HepG2 (cell line): ENCODE results near the gene SLC8B1. TPM values are rescaled to one million over a fixed set of nuclear protein-coding genes. Genes with fewer than 3 reads are reported as not detected.

ENCODE experiments used
- ARID4A ChIP-seq: sonication (generic); formaldehyde crosslinking; IDR thresholded peaks from 2 replicates; pipeline ENCODE4 v1.5.0; 2020; ENCODE audit warnings: mild to moderate bottlenecking, missing genetic modification reagents, borderline replicate concordance
- CCDC6 ChIP-seq: sonication (generic); formaldehyde crosslinking; IDR thresholded peaks from 2 replicates; pipeline ENCODE4 v1.8.1; 2022; ENCODE audit warnings: mild to moderate bottlenecking, missing genetic modification reagents, moderate library complexity
- DRAP1 ChIP-seq: IDR thresholded peaks from 2 replicates; pipeline ENCODE4 v1.6.1; 2016; ENCODE audit warnings: missing genetic modification reagents, missing compliant biosample characterization
- GZF1 ChIP-seq: sonication (generic); formaldehyde crosslinking; IDR thresholded peaks from 2 replicates; pipeline ENCODE4 v1.5.1; 2020; ENCODE audit warnings: mild to moderate bottlenecking, missing genetic modification reagents
- HOXA9 ChIP-seq: sonication (generic); formaldehyde crosslinking; IDR thresholded peaks from 2 replicates; pipeline ENCODE4 v1.8.1; 2022; ENCODE audit warnings: missing genetic modification reagents, mild to moderate bottlenecking, moderate library complexity, borderline replicate concordance
- MAZ ChIP-seq, 2 experiments: sonication (generic) in 1 of 2; formaldehyde crosslinking in 1 of 2; IDR thresholded peaks; 2 replicates each; pipeline versions ENCODE4 v1.5.0 to v1.6.1; 2012 to 2020; ENCODE audit warnings: low read depth in 2 of 2, mild to moderate bottlenecking in 2 of 2, borderline replicate concordance in 1 of 2, improper control_type of control experiment in 1 of 2, low read length in 1 of 2, missing genetic modification reagents in 1 of 2, moderate library complexity in 1 of 2
- MYPOP ChIP-seq: sonication (generic); formaldehyde crosslinking; IDR thresholded peaks from 2 replicates; pipeline ENCODE4 v1.8.1; 2023; ENCODE audit warnings: mild to moderate bottlenecking, moderate library complexity, missing genetic modification reagents
- NFYB ChIP-seq: sonication (generic); formaldehyde crosslinking; IDR thresholded peaks from 2 replicates; pipeline ENCODE4 v1.4.0; 2020; ENCODE audit warnings: missing genetic modification reagents
- THAP11 ChIP-seq: IDR thresholded peaks from 2 replicates; pipeline ENCODE4 v1.6.1; 2016; ENCODE audit warnings: missing biosample characterization, missing genetic modification reagents
- ZBTB1 ChIP-seq: sonication (generic); formaldehyde crosslinking; IDR thresholded peaks from 2 replicates; pipeline ENCODE4 v1.4.0; 2020; ENCODE audit warnings: missing genetic modification reagents, borderline replicate concordance
- ZBTB25 ChIP-seq: IDR thresholded peaks from 2 replicates; pipeline ENCODE4 v1.6.1; 2018; ENCODE audit warnings: missing genetic modification reagents
- ZFP90 ChIP-seq: sonication (generic); formaldehyde crosslinking; IDR thresholded peaks from 2 replicates; pipeline ENCODE4 v1.8.0; 2022; ENCODE audit warnings: missing genetic modification reagents, mild to moderate bottlenecking, inconsistent platforms, borderline replicate concordance
- ZFY ChIP-seq: sonication (generic); formaldehyde crosslinking; IDR thresholded peaks from 2 replicates; pipeline ENCODE4 v1.4.0; 2020; ENCODE audit warnings: missing genetic modification reagents
- ZNF232 ChIP-seq: sonication (generic); formaldehyde crosslinking; IDR thresholded peaks from 2 replicates; pipeline ENCODE4 v1.4.0; 2020; ENCODE audit warnings: missing genetic modification reagents, borderline replicate concordance
- ZNF263 ChIP-seq: sonication (generic); formaldehyde crosslinking; IDR thresholded peaks from 2 replicates; pipeline ENCODE4 v1.4.0; 2020; ENCODE audit warnings: missing genetic modification reagents
- ZNF503 ChIP-seq: sonication (generic); formaldehyde crosslinking; IDR thresholded peaks from 2 replicates; pipeline ENCODE4 v1.4.0; 2020; ENCODE audit warnings: missing genetic modification reagents
- ZNF616 ChIP-seq: sonication (generic); formaldehyde crosslinking; IDR thresholded peaks from 2 replicates; pipeline ENCODE4 v1.5.0; 2020; ENCODE audit warnings: low read depth, mild to moderate bottlenecking, missing genetic modification reagents
- ZNF737 ChIP-seq: sonication (generic); formaldehyde crosslinking; IDR thresholded peaks from 2 replicates; pipeline ENCODE4 v1.5.0; 2020; ENCODE audit warnings: missing genetic modification reagents, mild to moderate bottlenecking, borderline replicate concordance
- ZSCAN31 ChIP-seq: sonication (generic); formaldehyde crosslinking; IDR thresholded peaks from 2 replicates; pipeline ENCODE4 v1.5.0; 2020; ENCODE audit warnings: low read depth, mild to moderate bottlenecking, missing genetic modification reagents
- polyA plus RNA-seq, 8 experiments: library from polyadenylated mRNA; depleted of rRNA in 3 of 8; stranded (reverse) in 7 of 8; unstranded in 1 of 8; fragments of >200 nt; fragmentation: Illumina TruSeq in 4 of 8; extraction: Trizol in 4 of 8; gene quantifications; 2 replicates each; pipeline versions ENCODE4 v1.2.1 to v1.2.3, GENCODE V29; 2011 to 2016; ENCODE audit warnings: low read depth in 4 of 8, missing spikeins in 1 of 8, mixed read lengths in 1 of 8; ENCODE audit not compliant: insufficient read depth in 1 of 8
- total RNA-seq, 5 experiments: library from RNA; depleted of rRNA; stranded (reverse); fragments of >200 nt; fragmentation: Illumina TruSeq; extraction: Trizol; gene quantifications; 2 replicates each; pipeline ENCODE4 v1.2.3, GENCODE V29; 2016; ENCODE audit warnings: low read depth in 1 of 5

Gene SLC8B1
- total and polyA plus RNA-seq, 2 of the 13 experiments (the other 11 are each of a cell fraction or from before 2014, with no cell fraction given): 6.8 to 8.0 TPM

GRCh38 chr12:113334786-113335539 lies at the start of gene SLC8B1 (continued):
- TF ChIP-seq MAZ (IDR thresholded peaks at IDR 0.05; ENCODE audit: borderline replicate concordance, low read depth, low read length) (peak; percentile 74), MAZ (CRISPR knock-in tag; IDR thresholded peaks at IDR 0.05; ENCODE audit: low read depth) (peak; percentile 84), ZNF232 (CRISPR knock-in tag) (peak; percentile 54; the same call in 1 of the 2 replicates), ZFP90 (CRISPR knock-in tag) (peak; percentile 0; the same call in 1 of the 2 replicates), HOXA9 (CRISPR knock-in tag) (peak; percentile 78), GZF1 (CRISPR knock-in tag) (0 out of 2 replicates have a peak, but pooled peaks have one; percentile 42), MYPOP (CRISPR knock-in tag) (peak; percentile 76), DRAP1 (CRISPR knock-in tag) (peak; percentile 72; the same call in 1 of the 2 replicates), ZNF263 (CRISPR knock-in tag) (peak; percentile 42), ZSCAN31 (CRISPR knock-in tag) (peak; percentile 91), CCDC6 (CRISPR knock-in tag) (peak; percentile 69; the same call in 1 of the 2 replicates), ZFY (CRISPR knock-in tag) (peak; percentile 88), ARID4A (CRISPR knock-in tag) (peak; percentile 79; the same call in 1 of the 2 replicates), ZBTB1 (CRISPR knock-in tag) (no peak), THAP11 (CRISPR knock-in tag) (peak; percentile 46; the same call in 1 of the 2 replicates), ZBTB25 (CRISPR knock-in tag) (no peak; the same call in 1 of the 2 replicates), ZNF737 (0 out of 2 replicates have a peak, but pooled peaks have one; percentile 45), ZNF616 (no peak), NFYB (CRISPR knock-in tag) (no peak), ZNF503 (CRISPR knock-in tag) (0 out of 2 replicates have a peak, but pooled peaks have one; percentile 29)
